ENCODE measurements around the gene ST8SIA5. TPM values are rescaled to one million over a fixed set of nuclear protein-coding genes. Genes with fewer than 3 reads are reported as not detected.

Gene ST8SIA5
- total and polyA plus RNA-seq, 8 donors, result 0.03 to 1.4 (median 0.19) TPM; not detected in 4

DNA sequence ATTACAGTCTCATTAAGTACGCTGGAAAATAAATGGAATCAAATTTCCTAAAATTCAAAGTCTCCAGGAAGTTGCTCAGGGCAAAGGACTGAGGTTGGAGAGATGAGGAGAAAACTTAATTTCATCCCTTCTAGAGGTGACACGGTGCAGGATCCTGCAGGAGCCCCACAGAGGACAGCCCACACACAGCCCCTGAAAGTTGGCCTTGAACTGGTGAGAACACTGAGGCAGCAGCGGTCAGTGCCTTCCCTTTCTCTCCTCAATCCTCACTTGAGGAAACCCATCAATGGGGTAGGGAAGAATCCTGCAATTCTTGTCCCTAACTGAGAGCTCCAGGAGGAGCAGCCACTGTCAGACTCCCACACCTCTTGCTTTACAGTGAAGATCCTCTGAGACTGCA lies 137.3 kb downstream of the ST8SIA5 start:
- Histone ChIP-seq H3K9me3 (no peaks in the 10 kb centered on the region), H3K27ac (no peak overlapping the region), H3K36me3 (no peaks in the 10 kb centered on the region), H3K27me3 (no peaks in the 10 kb centered on the region), H3K4me3 (no peak overlapping the region), H3K4me1 (peaks cover 0 to 16% (median 3%) of the 10 kb centered on the region in 4 donors)
- TF ChIP-seq, protein P1, sequence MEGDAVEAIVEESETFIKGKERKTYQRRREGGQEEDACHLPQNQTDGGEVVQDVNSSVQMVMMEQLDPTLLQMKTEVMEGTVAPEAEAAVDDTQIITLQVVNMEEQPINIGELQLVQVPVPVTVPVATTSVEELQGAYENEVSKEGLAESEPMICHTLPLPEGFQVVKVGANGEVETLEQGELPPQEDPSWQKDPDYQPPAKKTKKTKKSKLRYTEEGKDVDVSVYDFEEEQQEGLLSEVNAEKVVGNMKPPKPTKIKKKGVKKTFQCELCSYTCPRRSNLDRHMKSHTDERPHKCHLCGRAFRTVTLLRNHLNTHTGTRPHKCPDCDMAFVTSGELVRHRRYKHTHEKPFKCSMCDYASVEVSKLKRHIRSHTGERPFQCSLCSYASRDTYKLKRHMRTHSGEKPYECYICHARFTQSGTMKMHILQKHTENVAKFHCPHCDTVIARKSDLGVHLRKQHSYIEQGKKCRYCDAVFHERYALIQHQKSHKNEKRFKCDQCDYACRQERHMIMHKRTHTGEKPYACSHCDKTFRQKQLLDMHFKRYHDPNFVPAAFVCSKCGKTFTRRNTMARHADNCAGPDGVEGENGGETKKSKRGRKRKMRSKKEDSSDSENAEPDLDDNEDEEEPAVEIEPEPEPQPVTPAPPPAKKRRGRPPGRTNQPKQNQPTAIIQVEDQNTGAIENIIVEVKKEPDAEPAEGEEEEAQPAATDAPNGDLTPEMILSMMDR (IDR thresholded peaks at IDR 0.05), result no peak
- TF ChIP-seq EP300 (IDR thresholded peaks at IDR 0.05) (no peak), POLR2AphosphoS5 (IDR thresholded peaks at IDR 0.05) (no peak), POLR2A (IDR thresholded peaks at IDR 0.05) (no peak)
- 76 to 85% (median 78%) methylated on average over 3 of the region's 3 CpGs for WGBS, 5 donors
- no peak for DNase-seq
- intact Hi-C loops (cut with DNase I; ENCODE audit: low total_unique reads), result no loop called here

Small RNAs within 50 kb of the gene (small RNA-seq; reads per million reads assigned to genes)
- gene AC090311.1, result 0 reads per million in 4 donors

Other genes starting within 250 kb of the ST8SIA5 start
- gene LOXHD1, start 99.8 kb downstream of the ST8SIA5 start, total RNA-seq, result 1 to 10 TPM in 1 of 5 donors, under 1 TPM in 1, not detected in 3; 0.45 to 1.3 TPM
- under 1 TPM in 2 of 3 donors, not detected in 1; 0.03 to 0.12 TPM for gene LOXHD1, start 99.8 kb downstream of the ST8SIA5 start, polyA plus RNA-seq
- gene PIAS2, start 160.5 kb upstream of the ST8SIA5 start, total RNA-seq, result 10 to 100 TPM; 18.2 to 83.4 (median 58.5) TPM
- gene PIAS2, start 160.5 kb upstream of the ST8SIA5 start, polyA plus RNA-seq, result 1 to 10 TPM; 3.4 to 5.2 (median 4.6) TPM
- 10 to 100 TPM in 2 of 5 donors, 1 to 10 TPM in 1, under 1 TPM in 1, not detected in 1; 0.43 to 39.1 (median 7.9) TPM for gene KATNAL2, start 160.5 kb upstream of the ST8SIA5 start, total RNA-seq
- gene KATNAL2, start 160.5 kb upstream of the ST8SIA5 start, polyA plus RNA-seq, result 1 to 10 TPM; 1.6 to 2.7 (median 2.5) TPM

Measured in stomach (tissue), 9 donors.